ENCODE measurements around the gene ST3GAL3. TPM values are rescaled to one million over a fixed set of nuclear protein-coding genes. Genes with fewer than 3 reads are reported as not detected.

Gene ST3GAL3
- total RNA-seq, 1 experiment from 2014 or later, result 26.0 TPM

- no peaks in the 10 kb centered on the region for H3K36me3 ChIP-seq (ENCODE audit: control insufficient read depth, insufficient read depth, low read length)
- TF ChIP-seq POLR2AphosphoS5 (IDR thresholded peaks at IDR 0.05; ENCODE audit: low read depth, low read length), result no peak
- TF ChIP-seq, protein P1, sequence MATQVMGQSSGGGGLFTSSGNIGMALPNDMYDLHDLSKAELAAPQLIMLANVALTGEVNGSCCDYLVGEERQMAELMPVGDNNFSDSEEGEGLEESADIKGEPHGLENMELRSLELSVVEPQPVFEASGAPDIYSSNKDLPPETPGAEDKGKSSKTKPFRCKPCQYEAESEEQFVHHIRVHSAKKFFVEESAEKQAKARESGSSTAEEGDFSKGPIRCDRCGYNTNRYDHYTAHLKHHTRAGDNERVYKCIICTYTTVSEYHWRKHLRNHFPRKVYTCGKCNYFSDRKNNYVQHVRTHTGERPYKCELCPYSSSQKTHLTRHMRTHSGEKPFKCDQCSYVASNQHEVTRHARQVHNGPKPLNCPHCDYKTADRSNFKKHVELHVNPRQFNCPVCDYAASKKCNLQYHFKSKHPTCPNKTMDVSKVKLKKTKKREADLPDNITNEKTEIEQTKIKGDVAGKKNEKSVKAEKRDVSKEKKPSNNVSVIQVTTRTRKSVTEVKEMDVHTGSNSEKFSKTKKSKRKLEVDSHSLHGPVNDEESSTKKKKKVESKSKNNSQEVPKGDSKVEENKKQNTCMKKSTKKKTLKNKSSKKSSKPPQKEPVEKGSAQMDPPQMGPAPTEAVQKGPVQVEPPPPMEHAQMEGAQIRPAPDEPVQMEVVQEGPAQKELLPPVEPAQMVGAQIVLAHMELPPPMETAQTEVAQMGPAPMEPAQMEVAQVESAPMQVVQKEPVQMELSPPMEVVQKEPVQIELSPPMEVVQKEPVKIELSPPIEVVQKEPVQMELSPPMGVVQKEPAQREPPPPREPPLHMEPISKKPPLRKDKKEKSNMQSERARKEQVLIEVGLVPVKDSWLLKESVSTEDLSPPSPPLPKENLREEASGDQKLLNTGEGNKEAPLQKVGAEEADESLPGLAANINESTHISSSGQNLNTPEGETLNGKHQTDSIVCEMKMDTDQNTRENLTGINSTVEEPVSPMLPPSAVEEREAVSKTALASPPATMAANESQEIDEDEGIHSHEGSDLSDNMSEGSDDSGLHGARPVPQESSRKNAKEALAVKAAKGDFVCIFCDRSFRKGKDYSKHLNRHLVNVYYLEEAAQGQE (IDR thresholded peaks at IDR 0.05; ENCODE audit: insufficient read depth in 1 of 2, low read depth in 2 of 2, low read length in 1 of 2), result no peak
- no peak for TF ChIP-seq SIN3A (IDR thresholded peaks at IDR 0.05; ENCODE audit: borderline replicate concordance, insufficient read depth, low read depth, low read length)
- H3K27ac ChIP-seq (ENCODE audit: low read length), result no peak overlapping the region
- no TSS peak for BruUV-seq (replicated peaks)
- CTCF ChIA-PET, result no interaction called here
- no peak for ATAC-seq
- H3K4me1 ChIP-seq (ENCODE audit: control insufficient read depth, insufficient read depth, low read length), result no peaks in the 10 kb centered on the region
- POLR2A ChIA-PET, result no interaction called here
- intact Hi-C loops (cut with micrococcal nuclease; ENCODE audit: unreplicated experiment) (no loop called here), in situ Hi-C loops (cut with HindIII; ENCODE audit: low pct_unique_long_range_greater_than_20kb, low sequenced_read_pairs) (no loop called here)
- DNase-seq (ENCODE audit: low read depth, low spot score), result no peak
- no peaks in the 10 kb centered on the region for H3K9me3 ChIP-seq (ENCODE audit: control insufficient read depth, insufficient read depth, low read depth, low read length)
- no peak overlapping the region for H3K4me3 ChIP-seq (ENCODE audit: low read depth in 2 of 2, low read length in 2 of 2)
- no peaks in the 10 kb centered on the region for H3K27me3 ChIP-seq (ENCODE audit: control insufficient read depth, insufficient read depth, low read length)
These were observed 158.9 kb downstream of the ST3GAL3 start for GRCh38 chr1:43866201-43866600.

- POLR2A ChIA-PET, result no interaction called here
- Histone ChIP-seq H3K4me1 (ENCODE audit: control insufficient read depth, insufficient read depth, low read length) (no peaks in the 10 kb centered on the region), H3K4me3 (ENCODE audit: low read depth in 2 of 2, low read length in 2 of 2) (no peak overlapping the region), H3K9me3 (ENCODE audit: control insufficient read depth, insufficient read depth, low read depth, low read length) (no peaks in the 10 kb centered on the region), H3K27me3 (ENCODE audit: control insufficient read depth, insufficient read depth, low read length) (no peaks in the 10 kb centered on the region), H3K36me3 (ENCODE audit: control insufficient read depth, insufficient read depth, low read length) (no peaks in the 10 kb centered on the region), H3K27ac (ENCODE audit: low read length) (no peak overlapping the region)
- DNase-seq (ENCODE audit: low read depth, low spot score) (no peak), ATAC-seq (no peak)
- intact Hi-C loops (cut with micrococcal nuclease; ENCODE audit: unreplicated experiment) (no loop called here), in situ Hi-C loops (cut with HindIII; ENCODE audit: low pct_unique_long_range_greater_than_20kb, low sequenced_read_pairs) (no loop called here)
- BruUV-seq (replicated peaks), result no TSS peak
- no peak for TF ChIP-seq SIN3A (IDR thresholded peaks at IDR 0.05; ENCODE audit: borderline replicate concordance, insufficient read depth, low read depth, low read length)
- TF ChIP-seq, protein P1 (IDR thresholded peaks at IDR 0.05; ENCODE audit: insufficient read depth in 1 of 2, low read depth in 2 of 2, low read length in 1 of 2), result no peak
- TF ChIP-seq CTCF (IDR thresholded peaks at IDR 0.05), result no peak
- TF ChIP-seq POLR2AphosphoS5 (IDR thresholded peaks at IDR 0.05; ENCODE audit: low read depth, low read length), result no peak
- no peak for TF ChIP-seq TCF7L2 (IDR thresholded peaks at IDR 0.05; ENCODE audit: low read depth, low read length)
- CTCF ChIA-PET, result no interaction called here
These were observed 160.8 kb downstream of the ST3GAL3 start for GRCh38 chr1:43867976-43868740.
